ENCODE results near the gene PRAMEF5. TPM values are rescaled to one million over a fixed set of nuclear protein-coding genes. Genes with fewer than 3 reads are reported as not detected.
"Not testable (repeated sequence)": the region's sequence is repeated elsewhere in the genome, so short reads cannot be mapped to it uniquely, and the experiment has no call there.

Gene PRAMEF5
- total RNA-seq, 1 experiment from 2014 or later, result not detected

DNA sequence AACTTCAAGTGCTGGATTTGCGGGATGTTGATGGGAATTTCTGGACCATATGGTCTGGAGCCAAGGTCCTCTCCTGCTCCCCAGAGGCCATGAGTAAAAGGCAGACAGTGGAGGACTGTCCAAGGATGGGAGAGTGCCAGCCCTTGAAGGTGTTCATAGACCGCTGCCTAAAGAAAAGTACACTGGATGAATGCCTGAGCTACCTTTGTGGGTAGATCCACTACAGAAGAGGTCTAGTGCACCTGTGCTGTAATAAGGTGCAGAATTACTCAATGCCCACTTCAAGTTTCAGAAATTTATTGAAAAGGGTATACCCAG, 7.5 kb upstream of the PRAMEF5 start:
- intact Hi-C loops (cut with micrococcal nuclease; ENCODE audit: unreplicated experiment); POLR2A ChIA-PET (ENCODE audit: low non-redundant PET); H3K36me3 ChIP-seq (ENCODE audit: insufficient read depth, low read length, poor library complexity, severe bottlenecking); H3K4me3 ChIP-seq (ENCODE audit: low read depth, low read length, poor library complexity, severe bottlenecking); H3K9me3 ChIP-seq (ENCODE audit: low read depth, low read length, poor library complexity, severe bottlenecking); BruUV-seq (replicated peaks); CTCF ChIA-PET; H3K4me1 ChIP-seq (ENCODE audit: insufficient read depth, low read length, poor library complexity, severe bottlenecking); H3K27me3 ChIP-seq (replicated peaks; ENCODE audit: insufficient read depth, low read depth, low read length, poor library complexity); H3K27ac ChIP-seq (ENCODE audit: low read depth, low read length, poor library complexity, severe bottlenecking); DNase-seq (ENCODE audit: low spot score): not testable (repeated sequence)

- BruUV-seq (replicated peaks); H3K9me3 ChIP-seq (ENCODE audit: low read depth, low read length, poor library complexity, severe bottlenecking); H3K27ac ChIP-seq (ENCODE audit: low read depth, low read length, poor library complexity, severe bottlenecking); H3K4me3 ChIP-seq (ENCODE audit: low read depth, low read length, poor library complexity, severe bottlenecking); H3K27me3 ChIP-seq (replicated peaks; ENCODE audit: insufficient read depth, low read depth, low read length, poor library complexity); DNase-seq (ENCODE audit: low spot score); intact Hi-C loops (cut with micrococcal nuclease; ENCODE audit: unreplicated experiment); H3K4me1 ChIP-seq (ENCODE audit: insufficient read depth, low read length, poor library complexity, severe bottlenecking); CTCF ChIA-PET; POLR2A ChIA-PET (ENCODE audit: low non-redundant PET); H3K36me3 ChIP-seq (ENCODE audit: insufficient read depth, low read length, poor library complexity, severe bottlenecking): not testable (repeated sequence)
Measured at GRCh38 chr1:13247122-13247521, 6.9 kb upstream of the PRAMEF5 start.

DNA sequence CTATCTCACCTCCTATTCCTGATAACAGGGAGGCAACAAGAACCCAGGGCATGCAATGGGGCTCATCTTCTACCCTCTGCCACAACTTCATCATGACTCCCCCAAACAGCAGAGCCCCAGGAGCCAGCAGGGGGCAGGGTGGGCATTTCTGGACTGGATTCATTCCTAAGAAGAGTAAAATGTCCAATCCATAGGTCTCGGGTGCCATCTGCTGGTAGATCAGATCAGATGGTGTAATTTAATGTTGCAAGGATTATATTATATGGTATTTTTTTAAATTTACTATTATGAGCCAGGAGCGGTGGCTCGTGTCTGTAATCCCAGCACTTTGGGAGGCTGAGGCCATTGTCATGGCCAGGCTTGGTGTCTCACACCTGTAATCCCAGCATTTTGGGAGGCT, 11.1 kb downstream of the PRAMEF5 start:
- intact Hi-C loops (cut with micrococcal nuclease; ENCODE audit: unreplicated experiment), result not testable (repeated sequence)

GRCh38 chr1:13277016-13277415, 23.0 kb downstream of the PRAMEF5 start:
- H3K9me3 ChIP-seq (ENCODE audit: low read depth, low read length, poor library complexity, severe bottlenecking); H3K4me1 ChIP-seq (ENCODE audit: insufficient read depth, low read length, poor library complexity, severe bottlenecking); POLR2A ChIA-PET (ENCODE audit: low non-redundant PET); BruUV-seq (replicated peaks); DNase-seq (ENCODE audit: low spot score); H3K36me3 ChIP-seq (ENCODE audit: insufficient read depth, low read length, poor library complexity, severe bottlenecking); intact Hi-C loops (cut with micrococcal nuclease; ENCODE audit: unreplicated experiment); H3K4me3 ChIP-seq (ENCODE audit: low read depth, low read length, poor library complexity, severe bottlenecking); H3K27ac ChIP-seq (ENCODE audit: low read depth, low read length, poor library complexity, severe bottlenecking); H3K27me3 ChIP-seq (replicated peaks; ENCODE audit: insufficient read depth, low read depth, low read length, poor library complexity); CTCF ChIA-PET: not testable (repeated sequence)

More for the DNA sequence above, 11.1 kb downstream of the PRAMEF5 start:
- H3K36me3 ChIP-seq (ENCODE audit: insufficient read depth, low read length, poor library complexity, severe bottlenecking); POLR2A ChIA-PET (ENCODE audit: low non-redundant PET); H3K27me3 ChIP-seq (replicated peaks; ENCODE audit: insufficient read depth, low read depth, low read length, poor library complexity); H3K27ac ChIP-seq (ENCODE audit: low read depth, low read length, poor library complexity, severe bottlenecking); BruUV-seq (replicated peaks); CTCF ChIA-PET; H3K4me1 ChIP-seq (ENCODE audit: insufficient read depth, low read length, poor library complexity, severe bottlenecking); H3K4me3 ChIP-seq (ENCODE audit: low read depth, low read length, poor library complexity, severe bottlenecking); DNase-seq (ENCODE audit: low spot score); H3K9me3 ChIP-seq (ENCODE audit: low read depth, low read length, poor library complexity, severe bottlenecking): not testable (repeated sequence)

DNA sequence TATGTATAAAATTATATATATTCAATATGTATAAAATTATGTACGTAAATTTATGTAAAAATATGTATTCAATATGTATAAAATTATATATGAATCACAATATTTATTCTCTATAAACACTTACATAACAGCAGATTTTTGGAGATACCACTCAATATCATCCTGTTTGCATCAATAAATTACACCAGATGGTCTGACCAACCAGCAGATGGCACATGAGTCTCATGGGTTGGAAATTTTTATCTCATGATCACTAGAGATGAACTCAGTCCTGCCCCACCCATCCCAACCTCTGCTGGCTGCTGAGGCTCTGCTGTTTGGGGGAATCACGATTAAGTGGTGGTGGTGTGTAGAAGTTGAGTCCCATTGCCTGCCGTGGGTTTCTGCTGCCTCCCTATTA, 25.6 kb downstream of the PRAMEF5 start:
- H3K36me3 ChIP-seq (ENCODE audit: insufficient read depth, low read length, poor library complexity, severe bottlenecking); POLR2A ChIA-PET (ENCODE audit: low non-redundant PET); H3K4me1 ChIP-seq (ENCODE audit: insufficient read depth, low read length, poor library complexity, severe bottlenecking); H3K4me3 ChIP-seq (ENCODE audit: low read depth, low read length, poor library complexity, severe bottlenecking); H3K27me3 ChIP-seq (replicated peaks; ENCODE audit: insufficient read depth, low read depth, low read length, poor library complexity); intact Hi-C loops (cut with micrococcal nuclease; ENCODE audit: unreplicated experiment); H3K27ac ChIP-seq (ENCODE audit: low read depth, low read length, poor library complexity, severe bottlenecking); DNase-seq (ENCODE audit: low spot score); CTCF ChIA-PET; BruUV-seq (replicated peaks); H3K9me3 ChIP-seq (ENCODE audit: low read depth, low read length, poor library complexity, severe bottlenecking): not testable (repeated sequence)

GRCh38 chr1:13285037-13285436, 31.0 kb downstream of the PRAMEF5 start, which contains the start of gene PRAMEF8:
TSS of gene PRAMEF8 (minus strand) at chr1:13285137. CDS start at chr1:13284091, 1,046 bp downstream.
- H3K9me3 ChIP-seq (ENCODE audit: low read depth, low read length, poor library complexity, severe bottlenecking); DNase-seq (ENCODE audit: low spot score); H3K4me1 ChIP-seq (ENCODE audit: insufficient read depth, low read length, poor library complexity, severe bottlenecking); CTCF ChIA-PET; H3K27ac ChIP-seq (ENCODE audit: low read depth, low read length, poor library complexity, severe bottlenecking); intact Hi-C loops (cut with micrococcal nuclease; ENCODE audit: unreplicated experiment); POLR2A ChIA-PET (ENCODE audit: low non-redundant PET); H3K36me3 ChIP-seq (ENCODE audit: insufficient read depth, low read length, poor library complexity, severe bottlenecking); H3K27me3 ChIP-seq (replicated peaks; ENCODE audit: insufficient read depth, low read depth, low read length, poor library complexity); H3K4me3 ChIP-seq (ENCODE audit: low read depth, low read length, poor library complexity, severe bottlenecking); BruUV-seq (replicated peaks): not testable (repeated sequence)

DNA sequence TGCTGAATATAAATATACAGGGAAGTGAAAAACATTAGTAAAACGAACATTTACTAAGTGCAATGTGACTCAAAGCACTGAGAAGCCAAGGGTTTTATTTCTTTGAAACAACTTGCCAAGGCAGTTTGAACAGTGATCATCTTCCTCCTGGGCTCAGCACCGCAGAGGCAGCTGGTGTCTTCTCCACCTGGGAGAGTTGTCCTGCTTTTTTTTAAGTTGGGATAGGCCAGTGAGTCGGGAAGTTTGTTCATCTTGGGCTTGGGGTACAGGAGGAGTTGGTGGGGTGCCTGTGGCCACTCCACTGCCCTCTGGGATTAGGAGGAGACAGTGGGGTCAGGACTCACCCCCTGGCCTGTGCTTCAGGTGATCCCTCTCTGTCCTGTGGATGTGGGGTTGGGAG, 35.0 kb downstream of the PRAMEF5 start:
- BruUV-seq (replicated peaks); H3K4me1 ChIP-seq (ENCODE audit: insufficient read depth, low read length, poor library complexity, severe bottlenecking); H3K27ac ChIP-seq (ENCODE audit: low read depth, low read length, poor library complexity, severe bottlenecking); H3K4me3 ChIP-seq (ENCODE audit: low read depth, low read length, poor library complexity, severe bottlenecking); CTCF ChIA-PET; DNase-seq (ENCODE audit: low spot score); H3K9me3 ChIP-seq (ENCODE audit: low read depth, low read length, poor library complexity, severe bottlenecking); POLR2A ChIA-PET (ENCODE audit: low non-redundant PET); intact Hi-C loops (cut with micrococcal nuclease; ENCODE audit: unreplicated experiment); H3K36me3 ChIP-seq (ENCODE audit: insufficient read depth, low read length, poor library complexity, severe bottlenecking); H3K27me3 ChIP-seq (replicated peaks; ENCODE audit: insufficient read depth, low read depth, low read length, poor library complexity): not testable (repeated sequence)

- CTCF ChIA-PET; intact Hi-C loops (cut with micrococcal nuclease; ENCODE audit: unreplicated experiment): not testable (repeated sequence)
Measured at GRCh38 chr1:13297216-13297931, 43.4 kb downstream of the PRAMEF5 start.

More at GRCh38 chr1:13297216-13297931, 43.4 kb downstream of the PRAMEF5 start:
- BruUV-seq (replicated peaks); H3K4me1 ChIP-seq (ENCODE audit: insufficient read depth, low read length, poor library complexity, severe bottlenecking); H3K27ac ChIP-seq (ENCODE audit: low read depth, low read length, poor library complexity, severe bottlenecking); DNase-seq (ENCODE audit: low spot score); H3K27me3 ChIP-seq (replicated peaks; ENCODE audit: insufficient read depth, low read depth, low read length, poor library complexity); H3K9me3 ChIP-seq (ENCODE audit: low read depth, low read length, poor library complexity, severe bottlenecking); H3K36me3 ChIP-seq (ENCODE audit: insufficient read depth, low read length, poor library complexity, severe bottlenecking); H3K4me3 ChIP-seq (ENCODE audit: low read depth, low read length, poor library complexity, severe bottlenecking); POLR2A ChIA-PET (ENCODE audit: low non-redundant PET): not testable (repeated sequence)

All from A673 (cell line).